WI38 (cell line): ENCODE data around the gene TAB2.

ENCODE experiments used
- H3K4me3 ChIP-seq: 2 replicates; pipeline ENCODE4 v1.5.1; 2011; ENCODE audit warnings: low read depth, mild to moderate bottlenecking, control low read depth, low read length
- CTCF ChIP-seq: IDR thresholded peaks from 2 replicates; pipeline ENCODE4 v1.5.1; 2012; ENCODE audit warnings: low read depth, mild to moderate bottlenecking, control low read depth, low read length

The TAB2 gene

GRCh38 chr6:149448821-149449453 lies 131.4 kb downstream of the TAB2 start:
- TF ChIP-seq CTCF: no peak
- no peak overlapping the region for H3K4me3 ChIP-seq

GRCh38 chr6:149449831-149450678 lies 132.5 kb downstream of the TAB2 start:
- no peak for TF ChIP-seq CTCF
- H3K4me3 ChIP-seq: no peak overlapping the region

- no peak overlapping the region for H3K4me3 ChIP-seq
- TF ChIP-seq CTCF: no peak
These were observed 133.3 kb downstream of the TAB2 start for GRCh38 chr6:149450679-149451375.

GRCh38 chr6:149451376-149452036 lies 134.0 kb downstream of the TAB2 start:
- no peak overlapping the region for H3K4me3 ChIP-seq
- no peak for TF ChIP-seq CTCF

GRCh38 chr6:149452037-149452939 lies 134.8 kb downstream of the TAB2 start:
- no peak overlapping the region for H3K4me3 ChIP-seq
- no peak for TF ChIP-seq CTCF

GRCh38 chr6:149453597-149454345 lies 136.3 kb downstream of the TAB2 start:
- no peak for TF ChIP-seq CTCF
- no peak overlapping the region for H3K4me3 ChIP-seq
